OCI-LY7 (cell line): ENCODE measurements around the gene COPS2. TPM values are rescaled to one million over a fixed set of nuclear protein-coding genes. Genes with fewer than 3 reads are reported as not detected.

ENCODE experiments used
- BruUV-seq: library from RNA; stranded (reverse); fragments of 400-500 nt; replicated peaks from 2 replicates; lab custom pipeline; 2021; lab: Mats Ljungman, UMichigan
- CTCF ChIA-PET: fragments of 300-600 bp; sonication (Branson Sonifier 250); formaldehyde crosslinking; loops from one replicate; lab custom pipeline; 2022; ENCODE audit warnings: antibody characterized with exemption; ENCODE audit not compliant: unreplicated experiment; lab: Charles Lee
- POLR2A ChIA-PET: fragments of 300-600 bp; sonication (Branson Sonifier 250); formaldehyde crosslinking; loops from one replicate; lab custom pipeline; 2022; ENCODE audit warnings: antibody characterized with exemption; lab: Charles Lee
- DNase-seq: peaks from one replicate; pipeline ENCODE4 v3.0.0-alpha.2; 2015; ENCODE audit warnings: low spot score
- H2AFZ ChIP-seq: fragments of 200-600 bp; sonication (generic), shearing (Covaris generic); 2 replicates; pipeline ENCODE4 v1.6.1; 2014; ENCODE audit warnings: mild to moderate bottlenecking, antibody characterized with exemption, low read length, moderate library complexity
- H3K27ac ChIP-seq: fragments of 200-600 bp; sonication (generic); 2 replicates; pipeline ENCODE4 v1.5.1; 2014; ENCODE audit warnings: mixed run types, low read depth, mild to moderate bottlenecking, moderate library complexity, low read length, inconsistent platforms; ENCODE audit not compliant: poor library complexity, severe bottlenecking
- H3K36me3 ChIP-seq: fragments of 200-600 bp; sonication (generic); 2 replicates; pipeline ENCODE4 v1.6.1; 2014; ENCODE audit warnings: mild to moderate bottlenecking, antibody characterized with exemption, low read length, moderate library complexity, mixed read lengths; ENCODE audit not compliant: insufficient read depth
- H3K4me1 ChIP-seq: fragments of 200-600 bp; sonication (generic); 2 replicates; pipeline ENCODE4 v1.5.1; 2014; ENCODE audit warnings: mild to moderate bottlenecking, low read length; ENCODE audit not compliant: insufficient read depth, poor library complexity, severe bottlenecking
- H3K4me2 ChIP-seq: fragments of 200-600 bp; sonication (generic); 2 replicates; pipeline ENCODE4 v1.6.1; 2014; ENCODE audit warnings: mild to moderate bottlenecking, low read length
- H3K4me3 ChIP-seq: fragments of 200-600 bp; sonication (generic); 2 replicates; pipeline ENCODE4 v1.5.1; 2014; ENCODE audit warnings: mild to moderate bottlenecking, low read depth, low read length; ENCODE audit not compliant: poor library complexity, severe bottlenecking
- H3K79me2 ChIP-seq: fragments of 200-600 bp; sonication (generic); 2 replicates; pipeline ENCODE4 v1.6.1; 2016; ENCODE audit warnings: low read depth, mild to moderate bottlenecking, low read length, moderate library complexity, mixed read lengths; ENCODE audit not compliant: insufficient read depth
- H3K9me2 ChIP-seq: fragments of 200-600 bp; sonication (generic); 2 replicates; pipeline ENCODE4 v1.6.1; 2016; ENCODE audit warnings: mild to moderate bottlenecking, low read length, mixed read lengths; ENCODE audit not compliant: insufficient read depth
- H3K9me3 ChIP-seq: fragments of 200-600 bp; sonication (generic); 2 replicates; pipeline ENCODE4 v1.6.1; 2014; ENCODE audit warnings: mild to moderate bottlenecking, mixed run types, low read length, mixed read lengths
- H4K20me1 ChIP-seq: fragments of 200-600 bp; sonication (generic); 2 replicates; pipeline ENCODE4 v1.6.1; 2014; ENCODE audit warnings: mild to moderate bottlenecking, antibody characterized with exemption, low read length, moderate library complexity, mixed read lengths; ENCODE audit not compliant: insufficient read depth
- CTCF ChIP-seq: fragments of 200-600 bp; sonication (generic); conservative IDR thresholded peaks from 2 replicates; pipeline ENCODE4 v1.5.1; 2014; ENCODE audit warnings: mild to moderate bottlenecking, antibody characterized with exemption, low read length, moderate library complexity, mixed read lengths
- EZH2phosphoT487 ChIP-seq: fragments of 200-600 bp; sonication (generic); IDR thresholded peaks from 2 replicates; pipeline ENCODE4 v1.6.1; 2018; ENCODE audit warnings: low read depth, borderline replicate concordance, mild to moderate bottlenecking, mixed run types, antibody characterized with exemption, low read length, moderate library complexity, mixed read lengths
- intact Hi-C: fragments of 100-400 bp; cut with micrococcal nuclease; formaldehyde crosslinking; loops from one replicate; pipeline ENCODE4 v1.10.0; 2022; ENCODE audit not compliant: unreplicated experiment
- total RNA-seq, 2 experiments: library from RNA; depleted of rRNA in 1 of 2; stranded (reverse); fragments of >200 nt in 1 of 2; shearing (Covaris generic) in 1 of 2; gene quantifications; 2 replicates each; pipeline ENCODE4 v1.2.3, GENCODE V29; 2014 to 2022

The COPS2 gene
- total RNA-seq, 2 experiments from 2014 or later: 24.6 to 81.2 TPM

GRCh38 chr15:49101536-49101935 lies 53.9 kb downstream of the COPS2 start:
- no peaks in the 10 kb centered on the region for H3K9me3 ChIP-seq
- no peaks in the 10 kb centered on the region for H3K9me2 ChIP-seq
- H3K4me3 ChIP-seq: no peak overlapping the region
- no peaks in the 10 kb centered on the region for H3K79me2 ChIP-seq
- H3K4me2 ChIP-seq: no peak overlapping the region
- intact Hi-C loops: no loop called here
- CTCF ChIA-PET: no interaction called here
- no peaks in the 10 kb centered on the region for H4K20me1 ChIP-seq
- H3K27ac ChIP-seq: no peak overlapping the region
- H2AFZ ChIP-seq: no peak overlapping the region
- H3K36me3 ChIP-seq: peaks cover 62% of the 10 kb centered on the region
- BruUV-seq: no TSS peak
- no peaks in the 10 kb centered on the region for H3K4me1 ChIP-seq
- POLR2A ChIA-PET: no interaction called here
- no peak for DNase-seq
- no peak for TF ChIP-seq EZH2phosphoT487
- TF ChIP-seq CTCF: no peak

- Histone ChIP-seq H3K79me2 (no peaks in the 10 kb centered on the region), H4K20me1 (no peaks in the 10 kb centered on the region), H3K36me3 (peaks cover 26% of the 10 kb centered on the region), H3K4me2 (no peak overlapping the region), H3K9me2 (no peaks in the 10 kb centered on the region), H3K4me1 (no peaks in the 10 kb centered on the region), H3K4me3 (no peak overlapping the region), H2AFZ (no peak overlapping the region), H3K9me3 (no peaks in the 10 kb centered on the region), H3K27ac (no peak overlapping the region)
- no peak for DNase-seq
- no TSS peak for BruUV-seq
- POLR2A ChIA-PET: no interaction called here
- CTCF ChIA-PET: no interaction called here
- TF ChIP-seq CTCF: no peak
- TF ChIP-seq EZH2phosphoT487: no peak
- intact Hi-C loops: no loop called here
Observed at GRCh38 chr15:49096090-49096750, 59.2 kb downstream of the COPS2 start.

- H3K79me2 ChIP-seq: no peaks in the 10 kb centered on the region
- no peaks in the 10 kb centered on the region for H3K9me3 ChIP-seq
- DNase-seq: no peak
- H4K20me1 ChIP-seq: no peaks in the 10 kb centered on the region
- H3K4me2 ChIP-seq: no peak overlapping the region
- H2AFZ ChIP-seq: no peak overlapping the region
- peaks cover 2% of the 10 kb centered on the region for H3K4me1 ChIP-seq
- BruUV-seq: no TSS peak
- no peak for TF ChIP-seq CTCF
- no peak for TF ChIP-seq EZH2phosphoT487
- no peaks in the 10 kb centered on the region for H3K9me2 ChIP-seq
- H3K36me3 ChIP-seq: peaks cover 14% of the 10 kb centered on the region
- no peak overlapping the region for H3K27ac ChIP-seq
- H3K4me3 ChIP-seq: no peak overlapping the region
- intact Hi-C loops: no loop called here
- ChIA-PET POLR2A (no interaction called here), CTCF (no interaction called here)
Observed at GRCh38 chr15:49094923-49095322, 60.5 kb downstream of the COPS2 start.
